ENCODE measurements around the gene HSPB1. TPM values are rescaled to one million over a fixed set of nuclear protein-coding genes. Genes with fewer than 3 reads are reported as not detected.
A peak's percentile ranks its signal among the peaks of the same experiment; 100 is the strongest.
"Not testable (repeated sequence)": the region's sequence is repeated elsewhere in the genome, so short reads cannot be mapped to it uniquely, and the experiment has no call there.

HSPB1 gene
- total and polyA plus RNA-seq, 7 experiments from 2014 or later: 26.3 to 93.5 (median 40.6) TPM

- ATAC-seq (no peak), DNase-seq (no peak)
- no peak overlapping the region for H3K27ac ChIP-seq (ENCODE audit: low read depth, low read length)
- Mint-ChIP-seq H3K27me3 (no peaks in the 10 kb centered on the region), H3K4me3 (no peak overlapping the region), H3K27ac (peak overlapping the region in 4 of 9 donors; percentile 2 to 48 (median 36)), H3K4me1 (peaks cover 35 to 68% (median 60%) of the 10 kb centered on the region in 7 donors), H3K9me3 (peaks cover 0 to 3% (median 0%) of the 10 kb centered on the region in 11 donors), H3K36me3 (peaks cover 5 to 24% (median 13%) of the 10 kb centered on the region in 5 donors)
- H3K4me3 ChIP-seq (ENCODE audit: low read length): no peak overlapping the region
- ChIA-PET CTCF (no interaction called here), POLR2A (no interaction called here)
- H3K27me3 ChIP-seq (ENCODE audit: control insufficient read depth in 2 of 2, insufficient read depth in 2 of 2, low read length in 2 of 2): no peaks in the 10 kb centered on the region
- intact Hi-C loops (cut with micrococcal nuclease): no loop called here
- peaks cover 6 to 35% (median 8%) of the 10 kb centered on the region in 3 experiments for H3K36me3 ChIP-seq (ENCODE audit: control insufficient read depth in 2 of 3, insufficient read depth in 3 of 3, low read length in 3 of 3)
- H3K9me3 ChIP-seq (ENCODE audit: control insufficient read depth in 2 of 3, low read length in 3 of 3): no peaks in the 10 kb centered on the region
- H3K4me1 ChIP-seq (ENCODE audit: control insufficient read depth in 2 of 2, insufficient read depth in 2 of 2, low read length in 2 of 2): no peaks in the 10 kb centered on the region
Measured at GRCh38 chr7:76332078-76332477, 29.6 kb downstream of the HSPB1 start.

DNA sequence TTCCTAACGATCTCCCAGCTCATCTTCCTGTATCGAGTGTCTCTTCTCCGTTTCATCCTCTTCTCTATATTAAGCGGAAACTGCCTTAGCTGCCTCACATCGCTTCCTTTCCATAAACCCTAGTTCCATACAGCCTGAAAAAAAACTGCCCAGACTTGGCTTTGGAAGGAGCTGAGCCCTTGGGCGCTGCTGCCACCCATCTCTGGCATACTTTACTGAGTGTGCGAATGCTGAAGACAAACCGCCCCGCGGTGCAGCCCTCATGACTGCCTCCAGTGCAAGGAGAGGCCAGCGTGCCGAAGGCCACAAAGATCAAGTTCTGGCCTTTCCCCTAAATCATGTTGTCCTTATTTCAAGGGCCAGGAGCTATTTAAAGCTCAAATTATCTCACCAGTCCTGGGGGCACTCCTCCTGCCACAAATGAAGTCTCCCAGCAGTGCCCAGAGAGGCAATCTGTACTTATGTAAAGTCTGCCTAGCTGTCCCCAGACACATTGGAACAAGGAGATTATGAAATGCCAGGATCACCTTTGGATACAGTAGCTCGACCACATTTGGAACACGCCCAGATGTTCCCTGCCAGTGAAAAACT is 31.1 kb downstream of the HSPB1 start:
- Mint-ChIP-seq H3K4me3 (no peak overlapping the region), H3K36me3 (peaks cover 5 to 22% (median 10%) of the 10 kb centered on the region in 5 donors), H3K4me1 (peaks cover 45 to 69% (median 64%) of the 10 kb centered on the region in 7 donors), H3K27ac (peak overlapping the region in 4 of 9 donors; percentile 29 to 78 (median 56)), H3K9me3 (peaks cover 0 to 2% (median 0%) of the 10 kb centered on the region in 11 donors), H3K27me3 (no peaks in the 10 kb centered on the region)
- Histone ChIP-seq H3K27me3 (ENCODE audit: control insufficient read depth in 2 of 2, insufficient read depth in 2 of 2, low read length in 2 of 2) (no peaks in the 10 kb centered on the region), H3K4me3 (ENCODE audit: low read length) (no peak overlapping the region), H3K27ac (ENCODE audit: low read depth, low read length) (no peak overlapping the region), H3K4me1 (ENCODE audit: control insufficient read depth in 2 of 2, insufficient read depth in 2 of 2, low read length in 2 of 2) (no peaks in the 10 kb centered on the region), H3K36me3 (ENCODE audit: control insufficient read depth in 2 of 3, insufficient read depth in 3 of 3, low read length in 3 of 3) (peaks cover 0 to 32% (median 8%) of the 10 kb centered on the region in 3 experiments), H3K9me3 (ENCODE audit: control insufficient read depth in 2 of 3, low read length in 3 of 3) (no peaks in the 10 kb centered on the region)
- ChIA-PET CTCF (interaction anchor here (1.0 to 1.1 kb wide), 2 partner anchors 15 to 70 kb away, joined by 3 read pairs; no protein-coding TSS in a partner anchor), POLR2A (interaction anchor here (1.1 kb wide), 1 partner anchor 15 kb away, joined by 3 read pairs; no protein-coding TSS in a partner anchor)
- intact Hi-C loops (cut with micrococcal nuclease): no loop called here
- DNase-seq: no peak
- ATAC-seq: peak; percentile 46

- Histone ChIP-seq H3K36me3 (ENCODE audit: control insufficient read depth in 2 of 3, insufficient read depth in 3 of 3, low read length in 3 of 3) (peaks cover 0 to 24% (median 8%) of the 10 kb centered on the region in 3 experiments), H3K9me3 (ENCODE audit: control insufficient read depth in 2 of 3, low read length in 3 of 3) (no peaks in the 10 kb centered on the region), H3K27ac (ENCODE audit: low read depth, low read length) (no peak overlapping the region), H3K4me1 (ENCODE audit: control insufficient read depth in 2 of 2, insufficient read depth in 2 of 2, low read length in 2 of 2) (no peaks in the 10 kb centered on the region), H3K27me3 (ENCODE audit: control insufficient read depth in 2 of 2, insufficient read depth in 2 of 2, low read length in 2 of 2) (no peaks in the 10 kb centered on the region), H3K4me3 (ENCODE audit: low read length) (no peak overlapping the region)
- intact Hi-C loops (cut with micrococcal nuclease): no loop called here
- POLR2A ChIA-PET: interaction anchor here (1.1 kb wide), 1 partner anchor 16 kb away, joined by 3 read pairs; no protein-coding TSS in a partner anchor
- Mint-ChIP-seq H3K27ac (peak overlapping the region in 2 of 9 donors; percentile 22 to 46), H3K4me3 (no peak overlapping the region), H3K4me1 (peaks cover 38 to 67% (median 60%) of the 10 kb centered on the region in 7 donors), H3K27me3 (no peaks in the 10 kb centered on the region), H3K36me3 (peaks cover 0 to 15% (median 7%) of the 10 kb centered on the region in 5 donors), H3K9me3 (peaks cover 0 to 2% (median 0%) of the 10 kb centered on the region in 11 donors)
- CTCF ChIA-PET: interaction anchor here (1.0 to 1.1 kb wide), 2 partner anchors 16 to 69 kb away, joined by 3 read pairs; no protein-coding TSS in a partner anchor
- DNase-seq (no peak), ATAC-seq (no peak)
Measured at GRCh38 chr7:76334320-76334967, 32.0 kb downstream of the HSPB1 start.

DNA sequence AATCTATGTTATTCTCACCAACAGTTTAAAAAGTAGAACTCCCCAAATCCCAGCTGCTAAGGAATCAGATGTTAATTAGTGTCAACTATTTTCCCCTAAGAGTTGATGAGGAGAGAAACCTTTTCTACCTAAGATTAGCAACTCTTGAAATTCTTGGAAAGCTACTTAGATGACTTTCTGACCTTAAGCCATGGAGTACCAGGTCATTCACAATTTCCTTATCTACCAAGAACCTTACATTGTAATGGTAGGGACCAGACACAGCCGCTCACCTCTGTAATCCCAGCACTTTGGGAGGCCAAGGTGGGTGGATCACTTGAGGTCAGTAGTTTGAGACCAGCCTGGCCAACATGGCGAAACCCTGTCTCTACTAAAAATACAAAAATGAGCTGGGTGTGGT is 32.9 kb downstream of the HSPB1 start:
- H3K4me1 ChIP-seq (ENCODE audit: control insufficient read depth in 2 of 2, insufficient read depth in 2 of 2, low read length in 2 of 2); H3K27ac ChIP-seq (ENCODE audit: low read depth, low read length); H3K9me3 ChIP-seq (ENCODE audit: control insufficient read depth in 2 of 3, low read length in 3 of 3); H3K4me3 Mint-ChIP-seq; H3K27me3 ChIP-seq (ENCODE audit: control insufficient read depth in 2 of 2, insufficient read depth in 2 of 2, low read length in 2 of 2); DNase-seq; H3K4me3 ChIP-seq (ENCODE audit: low read length); intact Hi-C loops (cut with micrococcal nuclease); CTCF ChIA-PET; H3K27me3 Mint-ChIP-seq; ATAC-seq; H3K9me3 Mint-ChIP-seq: not testable (repeated sequence)
- H3K36me3 Mint-ChIP-seq: peaks cover 0 to 11% (median 0%) of the 10 kb centered on the region in 5 donors
- peaks cover 0 to 16% (median 0%) of the 10 kb centered on the region in 3 experiments for H3K36me3 ChIP-seq (ENCODE audit: control insufficient read depth in 2 of 3, insufficient read depth in 3 of 3, low read length in 3 of 3)
- POLR2A ChIA-PET: interaction anchor here (0.5 to 1.1 kb wide), 2 partner anchors 8 to 1390 kb away, joined by 3 read pairs; no protein-coding TSS in a partner anchor
- peak overlapping the region in 1 of 9 donors; percentile 8 for H3K27ac Mint-ChIP-seq
- H3K4me1 Mint-ChIP-seq: peaks cover 36 to 69% (median 59%) of the 10 kb centered on the region in 7 donors

- ChIA-PET CTCF (no interaction called here), POLR2A (interaction anchor here (1.1 kb wide), 1 partner anchor 9 kb away, joined by 3 read pairs; no protein-coding TSS in a partner anchor)
- H3K9me3 Mint-ChIP-seq: peaks cover 0 to under 1% (median 0%) of the 10 kb centered on the region in 11 donors
- H3K36me3 ChIP-seq (ENCODE audit: control insufficient read depth in 2 of 3, insufficient read depth in 3 of 3, low read length in 3 of 3): peaks cover 0 to 16% (median 0%) of the 10 kb centered on the region in 3 experiments
- H3K27ac Mint-ChIP-seq: peak overlapping the region in 2 of 9 donors; percentile 65
- no peaks in the 10 kb centered on the region for H3K4me1 ChIP-seq (ENCODE audit: control insufficient read depth in 2 of 2, insufficient read depth in 2 of 2, low read length in 2 of 2)
- DNase-seq (no peak), ATAC-seq (no peak)
- no peak overlapping the region for H3K27ac ChIP-seq (ENCODE audit: low read depth, low read length)
- no peaks in the 10 kb centered on the region for H3K9me3 ChIP-seq (ENCODE audit: control insufficient read depth in 2 of 3, low read length in 3 of 3)
- H3K4me3 Mint-ChIP-seq: no peak overlapping the region
- no peaks in the 10 kb centered on the region for H3K27me3 ChIP-seq (ENCODE audit: control insufficient read depth in 2 of 2, insufficient read depth in 2 of 2, low read length in 2 of 2)
- H3K4me1 Mint-ChIP-seq: peaks cover 38 to 66% (median 61%) of the 10 kb centered on the region in 7 donors
- peaks cover 0 to 11% (median 0%) of the 10 kb centered on the region in 5 donors for H3K36me3 Mint-ChIP-seq
- intact Hi-C loops (cut with micrococcal nuclease): no loop called here
- H3K4me3 ChIP-seq (ENCODE audit: low read length): no peak overlapping the region
- no peaks in the 10 kb centered on the region for H3K27me3 Mint-ChIP-seq
Measured at GRCh38 chr7:76336094-76336493, 33.6 kb downstream of the HSPB1 start.

GRCh38 chr7:76337147-76337546 is 34.7 kb downstream of the HSPB1 start:
- no peak overlapping the region for H3K27ac ChIP-seq (ENCODE audit: low read depth, low read length)
- intact Hi-C loops (cut with micrococcal nuclease): no loop called here
- H3K4me3 Mint-ChIP-seq: no peak overlapping the region
- peaks cover 44 to 70% (median 60%) of the 10 kb centered on the region in 7 donors for H3K4me1 Mint-ChIP-seq
- no peak overlapping the region for H3K4me3 ChIP-seq (ENCODE audit: low read length)
- H3K36me3 ChIP-seq (ENCODE audit: control insufficient read depth in 2 of 3, insufficient read depth in 3 of 3, low read length in 3 of 3): peaks cover 0 to 12% (median 0%) of the 10 kb centered on the region in 3 experiments
- ChIA-PET CTCF (interaction anchor here (0.6 to 0.7 kb wide), 2 partner anchors 18 to 303 kb away, joined by 6 read pairs; no protein-coding TSS in a partner anchor), POLR2A (no interaction called here)
- no peaks in the 10 kb centered on the region for H3K4me1 ChIP-seq (ENCODE audit: control insufficient read depth in 2 of 2, insufficient read depth in 2 of 2, low read length in 2 of 2)
- peaks cover 0 to 14% (median 0%) of the 10 kb centered on the region in 5 donors for H3K36me3 Mint-ChIP-seq
- H3K27ac Mint-ChIP-seq: peak overlapping the region in 2 of 9 donors; percentile 31 to 43
- H3K9me3 ChIP-seq (ENCODE audit: control insufficient read depth in 2 of 3, low read length in 3 of 3): no peaks in the 10 kb centered on the region
- no peaks in the 10 kb centered on the region for H3K9me3 Mint-ChIP-seq
- no peaks in the 10 kb centered on the region for H3K27me3 Mint-ChIP-seq
- H3K27me3 ChIP-seq (ENCODE audit: control insufficient read depth in 2 of 2, insufficient read depth in 2 of 2, low read length in 2 of 2): no peaks in the 10 kb centered on the region
- DNase-seq (no peak), ATAC-seq (no peak)

All from naive thymus-derived CD4-positive, alpha-beta T cell (primary cell).